ENCODE data around the gene DPYD. TPM values are rescaled to one million over a fixed set of nuclear protein-coding genes. Genes with fewer than 3 reads are reported as not detected.

DPYD gene
- total and polyA plus RNA-seq, 9 of the 15 experiments (the other 6 are each of a cell fraction or from before 2014, with no cell fraction given) = 0.03 to 0.25 (median 0.08) TPM; not detected in 2

DNA sequence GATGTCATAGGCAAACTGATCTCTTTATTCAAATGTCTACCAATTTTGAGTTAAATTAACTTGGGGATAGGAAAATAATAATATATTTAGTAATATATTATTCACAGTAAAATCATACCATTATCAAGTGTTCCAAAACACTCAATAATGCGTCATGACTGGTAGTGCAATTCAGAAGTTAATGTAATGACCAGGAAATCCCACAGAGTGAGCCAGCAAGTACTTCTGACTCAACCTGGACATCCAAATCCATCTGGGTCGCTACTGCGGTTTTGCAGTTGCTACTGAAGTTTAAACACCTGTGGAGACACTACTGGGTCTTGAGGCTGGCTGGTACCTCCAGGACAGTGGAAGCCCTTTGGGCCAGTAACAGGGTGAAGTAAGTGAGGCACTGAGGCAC, 44.8 kb downstream of the DPYD start:
- in situ Hi-C loops (cut with MboI) = no loop called here

More for the DNA sequence above, 44.8 kb downstream of the DPYD start:
- no peaks in the 10 kb centered on the region for H3K36me3 ChIP-seq (ENCODE audit: control insufficient read depth, insufficient read depth, low read length)
- no TSS peak for BruUV-seq (replicated peaks)
- H3K9ac ChIP-seq (ENCODE audit: insufficient read depth in 1 of 2, low read depth in 2 of 2, low read length in 2 of 2) = no peak overlapping the region
- H4K20me1 ChIP-seq (replicated peaks; ENCODE audit: control insufficient read depth, insufficient read depth, low read length) = no peaks in the 10 kb centered on the region
- H3K4me1 ChIP-seq (replicated peaks in 1 of 2; ENCODE audit: control insufficient read depth in 2 of 2, insufficient read depth in 2 of 2, low read length in 2 of 2) = no peaks in the 10 kb centered on the region
- no peak overlapping the region for H3K27ac ChIP-seq (ENCODE audit: extremely low read depth, low read depth, low read length)
- intact Hi-C loops (cut with micrococcal nuclease) = no loop called here
- no peak for FAIRE-seq
- H3K4me2 ChIP-seq (ENCODE audit: insufficient read depth, low read length) = no peak overlapping the region
- ChIA-PET CTCF (ENCODE audit: low intra/inter-chr PET ratio) (no interaction called here), POLR2A (no interaction called here)
- H3K9me3 ChIP-seq (replicated peaks; ENCODE audit: control insufficient read depth, insufficient read depth, low read depth, low read length) = no peaks in the 10 kb centered on the region
- H2AFZ ChIP-seq (ENCODE audit: low read depth, low read length) = no peak overlapping the region
- WGBS (ENCODE audit: insufficient coverage, low coverage, missing lambda C conversion rate) = 0% methylated on average over 3 of the region's 3 CpGs
- no peaks in the 10 kb centered on the region for H3K9me1 ChIP-seq (ENCODE audit: control insufficient read depth, insufficient read depth, low read length)
- no peaks in the 10 kb centered on the region for H3K79me2 ChIP-seq (ENCODE audit: control insufficient read depth, insufficient read depth, low read length)
- H3K27me3 ChIP-seq (ENCODE audit: control insufficient read depth in 2 of 2, insufficient read depth in 2 of 2, low read length in 2 of 2) = no peaks in the 10 kb centered on the region
- H3K4me3 ChIP-seq = no peak overlapping the region
- DNase-seq (ENCODE audit: extremely low read depth in 1 of 4, low spot score in 3 of 4) = no peak
- no peak for ATAC-seq
- TF ChIP-seq, protein P1, sequence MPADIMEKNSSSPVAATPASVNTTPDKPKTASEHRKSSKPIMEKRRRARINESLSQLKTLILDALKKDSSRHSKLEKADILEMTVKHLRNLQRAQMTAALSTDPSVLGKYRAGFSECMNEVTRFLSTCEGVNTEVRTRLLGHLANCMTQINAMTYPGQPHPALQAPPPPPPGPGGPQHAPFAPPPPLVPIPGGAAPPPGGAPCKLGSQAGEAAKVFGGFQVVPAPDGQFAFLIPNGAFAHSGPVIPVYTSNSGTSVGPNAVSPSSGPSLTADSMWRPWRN (IDR thresholded peaks at IDR 0.05; ENCODE audit: low read depth) = no peak
- no peak for TF ChIP-seq ZNF717 (CRISPR knock-in tag; IDR thresholded peaks at IDR 0.05)
- TF ChIP-seq SMARCC2 (IDR thresholded peaks at IDR 0.05; ENCODE audit: low read depth) = no peak
- TF ChIP-seq RB1 (IDR thresholded peaks at IDR 0.05; ENCODE audit: low read depth) = no peak
- TF ChIP-seq, protein P2, sequence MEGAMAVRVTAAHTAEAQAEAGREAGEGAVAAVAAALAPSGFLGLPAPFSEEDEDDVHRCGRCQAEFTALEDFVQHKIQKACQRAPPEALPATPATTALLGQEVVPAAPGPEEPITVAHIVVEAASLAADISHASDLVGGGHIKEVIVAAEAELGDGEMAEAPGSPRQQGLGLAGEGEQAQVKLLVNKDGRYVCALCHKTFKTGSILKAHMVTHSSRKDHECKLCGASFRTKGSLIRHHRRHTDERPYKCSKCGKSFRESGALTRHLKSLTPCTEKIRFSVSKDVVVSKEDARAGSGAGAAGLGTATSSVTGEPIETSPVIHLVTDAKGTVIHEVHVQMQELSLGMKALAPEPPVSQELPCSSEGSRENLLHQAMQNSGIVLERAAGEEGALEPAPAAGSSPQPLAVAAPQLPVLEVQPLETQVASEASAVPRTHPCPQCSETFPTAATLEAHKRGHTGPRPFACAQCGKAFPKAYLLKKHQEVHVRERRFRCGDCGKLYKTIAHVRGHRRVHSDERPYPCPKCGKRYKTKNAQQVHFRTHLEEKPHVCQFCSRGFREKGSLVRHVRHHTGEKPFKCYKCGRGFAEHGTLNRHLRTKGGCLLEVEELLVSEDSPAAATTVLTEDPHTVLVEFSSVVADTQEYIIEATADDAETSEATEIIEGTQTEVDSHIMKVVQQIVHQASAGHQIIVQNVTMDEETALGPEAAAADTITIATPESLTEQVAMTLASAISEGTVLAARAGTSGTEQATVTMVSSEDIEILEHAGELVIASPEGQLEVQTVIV (CRISPR knock-in tag; IDR thresholded peaks at IDR 0.05; ENCODE audit: borderline replicate concordance) = no peak
